ENCODE measurements around the gene SCT. TPM values are rescaled to one million over a fixed set of nuclear protein-coding genes. Genes with fewer than 3 reads are reported as not detected.
A peak's percentile ranks its signal among the peaks of the same experiment; 100 is the strongest.

Gene SCT
- total and polyA plus RNA-seq, 2 of the 8 experiments (the other 6 are each of a cell fraction or from before 2014, with no cell fraction given) = 1.7 to 2.0 TPM

GRCh38 chr11:643849-644738 is 17.1 kb upstream of the SCT start:
- Histone ChIP-seq H4K91ac (replicated peaks; ENCODE audit: insufficient read length, low read length) (no peak overlapping the region), H2AFZ (ENCODE audit: low read length) (no peak overlapping the region), H2BK12ac (ENCODE audit: low read depth, low read length) (no peak overlapping the region), H3K23me2 (ENCODE audit: low read depth, low read length) (peaks cover 6% of the 10 kb centered on the region; the same call in 1 of the 2 replicates), H3K36me3 (ENCODE audit: control insufficient read depth in 2 of 4, insufficient read depth in 4 of 4, low read length in 3 of 4) (peaks cover 0 to 3% (median 0%) of the 10 kb centered on the region in 4 experiments; a peak in 1 of 8 replicates), H3K27me3 (replicated peaks in 1 of 4; ENCODE audit: control insufficient read depth in 3 of 4, extremely low read depth in 1 of 4, insufficient read depth in 3 of 4, low read length in 3 of 4) (peaks cover 0 to 11% (median 9%) of the 10 kb centered on the region in 4 experiments; a peak in 6 of 7 replicates), H3K4me1 (replicated peaks in 1 of 4; ENCODE audit: control insufficient read depth in 3 of 4, insufficient read depth in 4 of 4, low read length in 3 of 4) (peaks cover 0 to 12% (median 8%) of the 10 kb centered on the region in 4 experiments; a peak in 6 of 7 replicates), H4K20me1 (replicated peaks in 1 of 2; ENCODE audit: control insufficient read depth in 1 of 2, insufficient read depth in 2 of 2, low read length in 2 of 2) (peaks cover 0 to 6% of the 10 kb centered on the region in 2 experiments), H3K56ac (replicated peaks; ENCODE audit: insufficient read length, low read depth, low read length) (no peak overlapping the region), H2BK5ac (ENCODE audit: low read depth, low read length) (peak overlapping the region; percentile 78; the same call in 1 of the 2 replicates), H2BK20ac (ENCODE audit: low read length) (no peak overlapping the region), H4K5ac (ENCODE audit: insufficient read length, low read depth, low read length) (no peak overlapping the region), H3K4me3 (ENCODE audit: extremely low read depth in 1 of 4, insufficient read depth in 2 of 4, low read depth in 3 of 4, low read length in 4 of 4) (no peak overlapping the region), H3K79me1 (ENCODE audit: low read depth, low read length) (no peaks in the 10 kb centered on the region), H3K14ac (ENCODE audit: insufficient read length) (no peak overlapping the region), H3K79me2 (ENCODE audit: control insufficient read depth in 1 of 2, insufficient read depth in 2 of 2, low read length in 2 of 2) (no peaks in the 10 kb centered on the region), H3K9me3 (ENCODE audit: insufficient read depth in 2 of 2, low read depth in 1 of 2, low read length in 1 of 2) (no peaks in the 10 kb centered on the region; a peak in 1 of 4 replicates), H3K4me2 (ENCODE audit: insufficient read depth in 1 of 2, low read depth in 2 of 2, low read length in 2 of 2) (no peak overlapping the region), H3K27ac (ENCODE audit: low read depth, low read length) (no peak overlapping the region; the same call in 1 of the 2 replicates), H2AK5ac (ENCODE audit: low read depth, low read length) (no peak overlapping the region), H2BK120ac (replicated peaks; ENCODE audit: low read depth, low read length) (no peak overlapping the region), H3K18ac (ENCODE audit: extremely low read depth, low read length) (no peak overlapping the region), H4K8ac (ENCODE audit: extremely low read depth, insufficient read depth, low read length) (no peak overlapping the region), H3K9ac (replicated peaks in 1 of 4; ENCODE audit: extremely low read depth in 1 of 4, low read depth in 3 of 4, low read length in 3 of 4) (no peak overlapping the region), H2BK15ac (ENCODE audit: low read length) (no peak overlapping the region), H3K4ac (replicated peaks; ENCODE audit: insufficient read length, low read depth, low read length) (no peak overlapping the region), H3K23ac (ENCODE audit: insufficient read length) (no peak overlapping the region)
- WGBS, 2 experiments (ENCODE audit: extremely low coverage in 1 of 2, insufficient coverage in 1 of 2, insufficient read length in 1 of 2, insufficient replicate concordance in 2 of 2, low coverage in 1 of 2, low lambda C conversion rate in 2 of 2, missing lambda C conversion rate in 1 of 2) = 89% methylated on average over 32 of the region's 50 CpGs; no CpG with 5 or more reads in 1 of the 2 experiments
- no peak for DNase-seq (ENCODE audit: low read depth in 1 of 2, low spot score in 2 of 2)
- TF ChIP-seq, protein P1, sequence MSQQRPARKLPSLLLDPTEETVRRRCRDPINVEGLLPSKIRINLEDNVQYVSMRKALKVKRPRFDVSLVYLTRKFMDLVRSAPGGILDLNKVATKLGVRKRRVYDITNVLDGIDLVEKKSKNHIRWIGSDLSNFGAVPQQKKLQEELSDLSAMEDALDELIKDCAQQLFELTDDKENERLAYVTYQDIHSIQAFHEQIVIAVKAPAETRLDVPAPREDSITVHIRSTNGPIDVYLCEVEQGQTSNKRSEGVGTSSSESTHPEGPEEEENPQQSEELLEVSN (IDR thresholded peaks at IDR 0.05) = peak; percentile 89
- TF ChIP-seq MAX (IDR thresholded peaks at IDR 0.05) = peak; percentile 32; the same call in 1 of the 2 replicates
- no peak for TF ChIP-seq EGR1 (IDR thresholded peaks at IDR 0.05; ENCODE audit: borderline replicate concordance, low read depth, low read length)
- no peak for TF ChIP-seq USF2 (IDR thresholded peaks at IDR 0.05; ENCODE audit: low read length)
- TF ChIP-seq GABPA (IDR thresholded peaks at IDR 0.05; ENCODE audit: borderline replicate concordance, insufficient read depth, low read length) = no peak
- no peak for TF ChIP-seq RFX5 (IDR thresholded peaks at IDR 0.05; ENCODE audit: borderline replicate concordance, low read depth, low read length)
- TF ChIP-seq CHD2 (IDR thresholded peaks at IDR 0.05; ENCODE audit: low read length) = no peak
- no peak for TF ChIP-seq CBX5 (IDR thresholded peaks at IDR 0.05; ENCODE audit: low read depth, low read length)
- no peak for TF ChIP-seq PHF8 (conservative IDR thresholded peaks at IDR 0.05; ENCODE audit: low read depth, low read length)
- CTCF ChIA-PET (ENCODE audit: partially characterized antibody) = interaction anchor here (0.5 to 1.3 kb wide), 3 partner anchors 40 to 89 kb away, joined by 3 read pairs; no protein-coding TSS in a partner anchor
- POLR2A ChIA-PET (ENCODE audit: partially characterized antibody) = interaction anchor here (0.7 kb wide), 1 partner anchor 159 kb away, joined by 3 read pairs; no protein-coding TSS in a partner anchor
- no peak for FAIRE-seq
